GM18520 (cell line): Measurements from ENCODE around the gene LENG9.
A peak's percentile ranks its signal among the peaks of the same experiment; 100 is the strongest.
"Not testable (repeated sequence)": the region's sequence is repeated elsewhere in the genome, so short reads cannot be mapped to it uniquely, and the experiment has no call there.

ENCODE experiments used
- ATAC-seq: cut with Tn5 transposase; IDR thresholded peaks from one replicate; pipeline ENCODE4 v1.9.1; 2021; ENCODE audit not compliant: unreplicated experiment

The LENG9 gene

GRCh38 chr19:54463531-54464043 is at the start of gene LENG9:
TSS of gene LENG9 (minus strand) at chr19:54463778. CDS start at chr19:54463526, 252 bp downstream.
- ATAC-seq: peak; percentile 33

DNA sequence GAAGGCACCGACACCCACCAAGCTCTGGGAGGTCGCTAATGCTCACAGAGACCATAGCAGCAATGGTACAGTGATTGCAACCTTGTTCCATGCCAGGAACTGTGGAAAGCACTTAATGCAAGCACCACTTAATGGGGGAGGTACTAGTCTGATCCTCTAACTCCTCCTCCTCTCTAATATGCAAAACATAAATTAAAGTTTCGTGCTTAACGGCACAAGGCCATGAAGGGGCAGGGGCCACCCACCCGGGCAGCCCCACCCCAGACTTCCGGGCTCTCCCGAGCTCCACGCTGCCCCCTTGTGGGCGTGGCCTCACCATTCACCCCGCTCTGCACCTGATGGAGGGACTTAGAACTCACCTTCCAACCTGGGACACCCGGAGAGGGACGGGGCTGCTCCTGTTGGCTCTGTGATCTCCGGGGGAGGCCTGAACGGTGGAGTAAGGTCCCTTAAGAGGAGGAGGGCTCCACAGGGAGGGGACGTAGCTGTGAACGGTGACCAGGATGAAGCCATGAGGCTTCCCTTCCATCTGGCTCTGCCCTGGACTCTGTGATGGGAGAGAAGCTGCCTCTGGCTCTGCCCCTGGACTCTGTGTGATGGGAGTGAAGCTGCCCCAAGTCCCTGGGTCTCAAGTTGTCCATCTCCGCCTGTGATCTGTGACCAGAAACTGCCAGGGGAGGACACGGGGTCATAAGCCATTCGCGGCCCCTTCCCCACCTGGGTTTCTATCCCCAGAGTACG is 45.8 kb upstream of the LENG9 start:
- not testable (repeated sequence) for ATAC-seq

GRCh38 chr19:54508487-54508886 is 44.9 kb upstream of the LENG9 start:
- ATAC-seq: not testable (repeated sequence)

DNA sequence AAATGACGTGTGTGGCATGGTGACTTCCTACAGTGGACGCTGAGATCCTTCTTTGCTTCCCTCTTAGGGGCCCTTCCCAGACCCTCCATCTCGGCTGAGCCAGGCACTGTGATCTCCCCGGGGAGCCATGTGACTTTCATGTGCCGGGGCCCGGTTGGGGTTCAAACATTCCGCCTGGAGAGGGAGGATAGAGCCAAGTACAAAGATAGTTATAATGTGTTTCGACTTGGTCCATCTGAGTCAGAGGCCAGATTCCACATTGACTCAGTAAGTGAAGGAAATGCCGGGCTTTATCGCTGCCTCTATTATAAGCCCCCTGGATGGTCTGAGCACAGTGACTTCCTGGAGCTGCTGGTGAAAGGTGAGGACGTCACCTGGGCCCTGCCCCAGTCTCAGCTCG is 44.2 kb upstream of the LENG9 start:
- ATAC-seq: no peak

DNA sequence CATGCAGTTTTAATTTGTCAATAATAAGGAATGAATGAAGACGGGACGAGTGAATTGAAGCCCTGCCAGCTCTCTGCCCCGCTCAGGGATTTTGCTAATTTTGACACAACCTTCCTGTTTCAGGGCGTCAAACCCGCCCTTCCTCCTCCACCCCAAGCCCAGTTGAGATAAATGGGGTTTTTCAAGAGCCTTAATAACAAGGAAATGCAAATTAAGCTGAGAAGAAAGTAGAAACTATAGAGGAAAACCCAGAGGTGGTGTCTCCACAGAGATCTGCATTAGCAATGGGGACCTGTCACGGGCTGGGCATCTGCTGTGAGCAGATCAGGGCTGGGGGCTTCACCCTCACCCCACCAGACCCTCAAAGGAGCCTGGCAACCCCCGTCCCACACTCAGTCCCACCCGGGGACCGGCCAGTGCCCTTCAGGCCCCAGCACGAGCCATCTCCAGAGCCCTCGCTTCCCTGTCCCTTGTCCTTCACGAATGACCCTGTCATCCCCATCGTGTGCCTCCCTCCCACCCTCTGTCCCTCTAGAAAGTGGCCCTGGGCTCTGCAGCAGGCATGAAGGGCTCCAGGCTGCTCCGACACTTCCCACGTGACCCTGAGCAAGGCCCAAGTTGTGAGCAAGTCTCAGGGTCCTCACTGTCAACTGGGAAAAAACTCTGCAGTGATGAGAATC is 43.6 kb upstream of the LENG9 start:
- not testable (repeated sequence) for ATAC-seq

DNA sequence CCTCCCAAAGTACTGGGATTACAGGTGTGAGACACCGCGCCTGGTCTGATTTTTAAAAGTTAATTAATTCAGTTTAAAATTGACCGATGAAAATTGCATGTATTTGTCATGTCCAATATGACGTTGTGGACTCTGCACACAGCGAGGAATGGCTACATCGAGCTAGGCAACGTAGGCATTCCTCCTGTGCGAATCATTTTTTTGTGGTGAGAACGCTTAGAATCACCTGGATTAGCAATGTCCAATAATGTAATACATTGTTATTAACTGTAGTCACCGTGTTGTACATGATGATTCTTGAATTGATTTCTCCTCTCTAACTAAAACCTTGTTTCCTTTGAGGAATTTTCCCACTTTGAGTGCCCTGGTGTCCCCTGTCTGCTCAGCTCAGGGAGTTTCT is 42.5 kb upstream of the LENG9 start:
- ATAC-seq: no peak

DNA sequence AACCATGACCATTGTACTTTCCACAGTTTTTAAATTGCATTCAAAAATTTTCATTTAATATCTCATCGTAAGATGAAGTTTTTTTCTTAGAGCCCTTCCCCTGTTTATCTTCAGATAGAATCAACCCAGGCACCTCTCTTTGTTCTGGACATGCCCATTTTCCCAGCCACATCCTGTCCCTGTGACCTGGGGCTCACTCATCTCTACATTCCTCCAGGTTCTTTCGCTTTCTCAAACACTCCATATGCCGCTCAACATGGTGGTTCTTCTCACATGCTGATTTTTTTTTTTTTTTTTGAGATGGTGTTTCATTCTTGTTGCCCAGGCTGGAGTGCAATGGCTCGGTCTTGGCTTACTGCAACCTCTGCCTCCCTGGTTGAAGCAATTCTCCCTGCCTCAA is 42.0 kb upstream of the LENG9 start:
- ATAC-seq: not testable (repeated sequence)

DNA sequence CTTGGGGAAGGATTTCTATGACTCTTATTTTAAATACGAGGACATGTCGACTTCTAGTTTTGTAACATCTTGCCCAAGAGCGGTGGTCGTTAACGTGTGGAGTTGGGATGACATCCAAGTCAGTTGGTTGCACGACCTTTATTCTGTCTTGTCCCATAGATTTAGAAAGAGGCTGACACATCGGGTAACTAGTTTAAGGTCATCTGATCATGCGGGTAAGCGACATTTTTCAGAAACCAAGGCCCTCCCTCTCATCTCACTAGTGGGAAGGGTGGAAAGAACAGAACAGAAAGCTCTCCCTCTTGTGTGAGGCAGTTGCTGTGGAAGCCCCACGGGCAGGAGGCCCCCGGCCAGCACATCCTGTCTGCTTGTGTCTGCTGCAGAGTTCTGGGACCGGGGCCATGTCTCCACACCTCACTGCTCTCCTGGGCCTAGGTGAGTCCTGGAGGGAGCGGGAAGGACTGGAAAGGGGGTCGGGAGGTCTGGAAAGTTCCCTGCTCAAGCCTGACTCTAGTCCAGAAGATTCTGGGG is 39.0 kb upstream of the LENG9 start, which contains the start of gene LAIR2:
LAIR2 (plus strand) TSS at position 314 of the 531 bp plus-strand sequence; CDS start at position 402, 88 bp downstream.
- ATAC-seq: no peak

- ATAC-seq: not testable (repeated sequence)
Measured at GRCh38 chr19:54498451-54498772, 34.8 kb upstream of the LENG9 start.

DNA sequence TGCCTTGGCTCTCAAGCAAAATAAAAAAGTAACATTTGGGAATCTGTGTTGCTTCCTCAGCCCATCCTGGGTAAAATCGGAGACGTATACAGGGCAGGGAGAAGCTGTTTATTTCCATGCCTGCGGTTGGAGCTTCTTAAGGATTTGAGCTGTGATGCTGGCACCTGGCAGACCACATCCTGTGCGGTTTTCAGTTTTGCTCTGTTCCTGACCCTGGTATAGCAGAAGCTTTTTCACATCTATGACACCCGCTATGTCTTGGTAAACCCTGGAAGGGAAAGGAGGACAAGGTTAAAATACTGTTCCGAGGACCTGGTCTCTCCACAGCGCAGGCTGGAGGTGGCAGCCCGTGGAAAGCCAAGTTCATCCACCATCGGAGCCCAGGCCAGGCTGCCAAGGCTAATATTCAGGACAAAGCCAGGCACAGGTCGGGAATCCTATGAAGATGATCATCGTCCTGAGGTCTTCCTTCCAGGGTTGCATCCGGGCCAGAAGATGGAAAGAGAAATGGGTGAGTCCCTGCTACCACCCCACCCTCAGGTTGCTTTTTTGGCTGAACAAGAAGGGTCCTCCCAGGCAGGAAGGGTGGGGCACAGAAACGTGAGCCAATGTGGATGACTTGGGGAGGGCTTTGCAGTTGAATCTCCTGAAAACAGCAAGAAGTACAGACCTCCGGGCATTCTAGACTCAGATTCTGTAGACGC is 34.3 kb upstream of the LENG9 start:
- not testable (repeated sequence) for ATAC-seq

DNA sequence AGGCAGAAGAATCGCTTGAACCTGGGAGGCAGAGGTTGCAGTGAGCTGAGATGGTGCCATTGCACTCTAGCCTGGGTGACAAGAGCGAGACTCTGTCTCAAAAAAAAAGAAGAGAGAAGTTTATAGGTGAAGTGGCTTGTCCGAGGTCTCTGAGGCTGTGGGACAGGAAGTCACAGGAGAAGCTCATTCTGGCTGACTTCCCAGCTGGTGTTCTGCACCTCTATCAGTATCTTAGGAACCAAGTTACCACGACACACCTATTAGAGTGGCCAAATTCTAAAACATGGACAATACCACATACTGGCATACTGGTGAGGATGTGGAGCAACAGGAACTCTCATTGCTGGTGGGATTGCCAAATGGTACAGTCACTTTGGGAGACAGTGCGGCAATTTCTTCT is 31.7 kb upstream of the LENG9 start:
- ATAC-seq: not testable (repeated sequence)

GRCh38 chr19:54493967-54494585 is 30.5 kb upstream of the LENG9 start:
- no peak for ATAC-seq

GRCh38 chr19:54493056-54493455 is 29.5 kb upstream of the LENG9 start:
- not testable (repeated sequence) for ATAC-seq

GRCh38 chr19:54492568-54492967 is 29.0 kb upstream of the LENG9 start:
- no peak for ATAC-seq

DNA sequence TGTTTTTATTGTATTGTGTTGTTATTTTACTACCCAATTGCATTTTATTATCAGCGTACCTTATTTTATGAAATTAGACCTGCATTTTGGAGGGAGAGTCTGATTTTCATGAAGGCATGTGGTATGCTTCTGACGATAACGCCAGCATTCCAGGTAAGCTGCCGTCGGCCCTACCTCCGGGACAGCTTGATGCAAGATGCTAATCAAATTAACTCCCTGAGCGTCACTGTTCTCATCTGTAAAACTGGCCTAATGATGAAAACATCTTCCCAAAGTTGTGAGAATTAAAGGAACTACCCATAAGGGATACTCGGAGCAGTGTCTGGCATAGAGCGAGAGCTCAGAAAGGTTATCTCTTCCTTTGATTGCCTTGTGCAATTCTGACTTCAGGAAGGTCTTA is 26.2 kb upstream of the LENG9 start:
- ATAC-seq: no peak

DNA sequence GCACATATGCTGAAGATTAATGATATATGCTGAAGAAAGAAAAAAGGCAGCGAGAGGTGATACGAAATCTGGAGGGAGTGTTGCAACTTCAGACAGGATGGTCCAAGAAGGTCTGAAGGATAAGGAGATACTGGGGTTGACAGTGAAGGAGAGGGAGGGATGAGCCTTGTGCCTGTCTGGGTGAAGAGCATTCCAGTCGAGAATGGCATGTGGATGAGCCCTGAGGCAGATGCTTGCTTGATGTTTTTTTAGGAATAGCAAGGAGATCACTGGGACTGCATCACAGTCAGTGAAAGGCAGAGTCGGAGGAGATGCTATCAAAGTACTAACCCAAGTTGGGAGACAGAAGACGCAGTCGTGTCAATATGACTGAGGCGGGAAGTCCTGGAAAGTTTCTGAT is 25.8 kb upstream of the LENG9 start:
- no peak for ATAC-seq

GRCh38 chr19:54485851-54486250 is 22.3 kb upstream of the LENG9 start:
- no peak for ATAC-seq

GRCh38 chr19:54484451-54484850 is 20.9 kb upstream of the LENG9 start:
- ATAC-seq: no peak

- ATAC-seq: no peak
Measured at GRCh38 chr19:54482889-54483288, 19.3 kb upstream of the LENG9 start.

DNA sequence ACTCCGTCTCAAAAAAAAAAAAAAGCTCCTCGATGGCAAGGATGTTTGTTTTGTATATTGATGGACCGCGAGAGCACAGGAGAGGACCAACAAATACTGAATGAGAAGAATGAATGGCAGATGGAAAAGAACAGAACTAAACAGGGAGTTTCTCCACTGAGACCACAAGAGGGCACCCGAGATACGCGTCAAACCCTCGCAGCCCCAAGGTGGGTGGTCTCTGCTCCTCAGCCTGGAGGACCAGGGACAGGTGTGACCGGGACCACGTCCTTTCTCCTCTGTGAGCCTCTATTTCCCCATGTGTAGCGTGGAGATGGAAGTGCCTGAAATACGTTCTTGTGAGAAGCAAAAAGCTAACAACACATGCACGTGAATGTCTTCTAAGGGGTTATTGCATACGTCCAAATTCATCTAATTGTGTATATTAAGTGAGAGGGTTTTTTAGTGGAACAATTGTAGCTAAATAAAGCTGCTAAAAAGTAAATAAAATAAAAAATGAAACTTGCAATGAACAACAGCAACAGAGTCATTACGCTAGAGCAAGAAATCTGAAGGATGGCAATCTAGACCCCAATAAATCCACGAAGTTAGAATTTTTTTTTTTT is 17.9 kb upstream of the LENG9 start:
- no peak for ATAC-seq

- ATAC-seq: no peak
Measured at GRCh38 chr19:54480051-54480450, 16.5 kb upstream of the LENG9 start.
